GM12875 (cell line): ENCODE measurements around the gene SPIN1.
"Not testable (repeated sequence)": the region's sequence is repeated elsewhere in the genome, so short reads cannot be mapped to it uniquely, and the experiment has no call there.

Experiments used
- H3K4me3 ChIP-seq: one replicate; pipeline ENCODE4 v1.5.1; 2011; ENCODE audit warnings: low read depth, low read length, control low read depth
- TF ChIP-seq, protein P1 (sequence below): IDR thresholded peaks from 2 replicates; pipeline ENCODE4 v1.5.1; 2011; ENCODE audit warnings: low read depth, mild to moderate bottlenecking, control low read depth, inconsistent platforms, low read length, moderate library complexity, borderline replicate concordance; ENCODE audit not compliant: insufficient read depth

SPIN1 gene

DNA sequence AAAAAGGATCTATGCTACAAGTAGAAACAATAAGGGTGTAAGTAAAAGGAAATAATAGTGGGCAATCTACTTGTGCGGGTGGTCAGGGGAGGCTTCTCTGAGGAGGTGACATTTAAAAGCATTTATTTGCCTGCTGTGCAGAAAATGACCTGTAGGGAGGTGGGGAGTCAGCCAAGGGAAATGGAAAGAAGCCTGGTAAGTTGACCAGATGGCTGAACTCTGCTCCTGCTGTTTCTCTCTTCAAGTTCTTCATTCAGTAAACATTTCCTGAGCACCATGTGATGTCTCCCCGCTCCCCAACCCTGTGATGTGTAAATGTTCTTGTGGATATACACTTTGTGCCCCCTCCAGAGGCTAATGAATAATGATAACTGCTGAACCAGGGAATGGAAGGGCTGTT, 9.9 kb upstream of the SPIN1 start:
- no peak overlapping the region for H3K4me3 ChIP-seq
- TF ChIP-seq, protein P1, sequence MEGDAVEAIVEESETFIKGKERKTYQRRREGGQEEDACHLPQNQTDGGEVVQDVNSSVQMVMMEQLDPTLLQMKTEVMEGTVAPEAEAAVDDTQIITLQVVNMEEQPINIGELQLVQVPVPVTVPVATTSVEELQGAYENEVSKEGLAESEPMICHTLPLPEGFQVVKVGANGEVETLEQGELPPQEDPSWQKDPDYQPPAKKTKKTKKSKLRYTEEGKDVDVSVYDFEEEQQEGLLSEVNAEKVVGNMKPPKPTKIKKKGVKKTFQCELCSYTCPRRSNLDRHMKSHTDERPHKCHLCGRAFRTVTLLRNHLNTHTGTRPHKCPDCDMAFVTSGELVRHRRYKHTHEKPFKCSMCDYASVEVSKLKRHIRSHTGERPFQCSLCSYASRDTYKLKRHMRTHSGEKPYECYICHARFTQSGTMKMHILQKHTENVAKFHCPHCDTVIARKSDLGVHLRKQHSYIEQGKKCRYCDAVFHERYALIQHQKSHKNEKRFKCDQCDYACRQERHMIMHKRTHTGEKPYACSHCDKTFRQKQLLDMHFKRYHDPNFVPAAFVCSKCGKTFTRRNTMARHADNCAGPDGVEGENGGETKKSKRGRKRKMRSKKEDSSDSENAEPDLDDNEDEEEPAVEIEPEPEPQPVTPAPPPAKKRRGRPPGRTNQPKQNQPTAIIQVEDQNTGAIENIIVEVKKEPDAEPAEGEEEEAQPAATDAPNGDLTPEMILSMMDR = no peak

DNA sequence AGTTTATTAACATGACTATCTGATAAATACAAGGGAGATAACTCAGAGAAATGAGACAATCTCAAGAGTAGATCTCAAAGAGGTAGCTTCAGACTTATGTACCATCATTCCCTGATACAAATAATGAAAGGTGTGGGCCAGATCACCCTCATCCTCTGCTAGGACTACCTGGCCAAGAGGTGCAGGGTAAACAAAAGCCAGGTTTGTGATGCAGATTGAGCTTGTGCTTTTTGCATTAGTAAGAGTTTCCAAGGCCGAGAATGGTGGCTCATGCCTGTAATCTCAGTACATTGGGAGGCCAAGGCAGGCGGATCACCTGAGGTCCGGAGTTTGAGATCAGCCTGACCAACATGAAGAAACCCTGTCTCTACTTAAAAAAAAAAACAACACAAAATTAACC, 8.9 kb upstream of the SPIN1 start:
- no peak overlapping the region for H3K4me3 ChIP-seq
- TF ChIP-seq, protein P1 = no peak

DNA sequence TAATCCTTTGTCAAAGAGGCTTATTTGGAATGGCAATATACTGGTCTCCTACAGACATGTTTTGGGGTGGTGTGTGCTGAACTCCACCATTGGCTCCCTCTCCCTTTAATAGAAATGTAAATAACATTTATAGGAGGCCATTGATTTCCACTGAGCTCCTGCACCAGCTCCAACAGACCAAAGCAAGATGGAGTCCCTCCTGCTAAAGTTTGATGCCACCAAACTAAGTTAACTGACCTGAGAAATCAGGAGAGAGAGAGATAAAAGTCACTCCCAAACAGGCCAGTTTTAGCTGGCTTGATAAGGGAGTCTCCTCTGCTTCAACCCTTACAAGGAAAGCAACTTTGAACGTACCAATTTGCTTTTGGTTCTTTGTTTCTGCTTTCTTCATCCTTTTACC, 8.1 kb upstream of the SPIN1 start:
- TF ChIP-seq, protein P1 = no peak
- no peak overlapping the region for H3K4me3 ChIP-seq

DNA sequence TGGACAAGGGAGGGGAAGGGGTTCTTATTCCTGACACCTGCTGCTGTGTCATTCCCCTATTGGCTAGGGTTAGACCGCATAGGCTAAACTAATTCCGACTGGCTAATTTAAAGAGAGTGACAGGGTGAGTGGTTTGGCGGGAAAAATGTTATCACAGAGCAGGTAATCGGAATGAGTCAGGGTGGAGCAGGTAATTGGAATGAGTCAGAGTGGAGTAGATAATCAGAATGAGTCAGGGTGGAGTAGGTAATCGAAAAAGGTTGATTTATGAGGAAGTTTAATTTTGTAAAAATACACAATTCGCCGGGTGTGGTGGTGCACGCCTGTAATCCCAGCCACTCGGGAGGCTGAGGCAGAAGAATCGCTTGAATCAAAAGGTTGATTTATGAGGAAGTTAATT, 6.9 kb upstream of the SPIN1 start:
- not testable (repeated sequence) for H3K4me3 ChIP-seq

DNA sequence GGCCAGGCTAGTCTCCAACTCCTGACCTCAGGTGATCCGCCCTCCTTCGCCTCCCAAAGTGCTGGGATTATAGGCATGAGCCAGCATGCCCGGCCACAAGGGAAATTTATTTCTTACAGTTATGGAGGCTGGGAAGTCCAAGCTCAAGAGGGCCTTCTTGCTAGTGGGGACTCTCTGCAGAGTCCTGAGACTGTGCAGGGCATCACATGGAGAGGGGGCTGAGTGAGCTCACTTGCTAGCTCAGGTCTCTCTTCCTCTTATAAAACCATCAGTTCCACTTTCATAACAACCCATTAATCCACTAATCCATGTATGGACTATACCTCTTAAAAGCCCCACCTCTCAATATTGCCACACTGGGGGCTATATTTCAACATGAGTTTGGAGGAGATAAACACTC, 5.1 kb upstream of the SPIN1 start:
- no peak overlapping the region for H3K4me3 ChIP-seq
- TF ChIP-seq, protein P1 = no peak

DNA sequence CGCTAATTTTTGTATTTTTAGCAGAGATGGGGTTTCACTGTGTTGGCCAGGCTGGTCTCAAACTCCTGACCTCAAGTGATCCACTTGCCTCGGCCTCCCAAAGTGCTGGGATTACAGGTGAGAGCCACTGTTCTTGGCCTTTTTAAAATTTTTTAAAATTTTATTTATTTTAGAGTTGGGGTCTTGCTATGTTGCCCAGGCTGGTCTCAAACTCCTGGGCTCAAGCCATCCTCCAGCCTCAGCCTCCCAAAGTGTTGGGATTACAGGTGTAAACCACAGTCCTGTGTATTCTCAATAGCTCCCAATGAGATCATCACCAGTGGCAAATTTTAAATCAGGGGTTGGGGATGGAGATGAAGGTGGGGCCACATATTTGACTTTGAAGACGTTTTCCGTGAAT, 2.1 kb upstream of the SPIN1 start:
- H3K4me3 ChIP-seq = not testable (repeated sequence)

DNA sequence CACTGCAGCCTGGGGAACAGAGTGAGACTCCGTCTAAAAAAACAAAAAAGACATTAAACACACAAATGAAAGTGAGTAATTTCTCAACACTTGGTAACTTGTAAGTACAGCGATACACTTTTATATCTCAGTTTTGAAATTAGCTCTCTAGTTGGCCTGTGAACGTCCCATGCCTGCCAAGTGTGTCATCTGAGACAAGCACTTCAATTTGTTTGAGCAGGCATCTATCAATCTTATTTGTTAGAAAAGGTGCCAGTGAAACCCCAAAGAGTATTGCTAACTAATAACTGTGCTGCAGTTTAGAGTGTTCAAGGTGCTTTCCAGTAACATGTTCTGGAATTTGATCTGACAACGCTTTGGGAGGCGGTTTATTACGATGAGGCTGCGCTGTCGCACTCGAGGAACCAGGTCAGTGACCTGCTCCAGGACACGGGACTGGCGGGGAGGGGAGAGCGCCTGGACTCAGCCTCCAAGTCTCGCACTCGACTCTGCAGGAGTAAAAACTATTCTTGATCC, 1.1 kb upstream of the SPIN1 start:
- TF ChIP-seq, protein P1 = no peak
- H3K4me3 ChIP-seq = no peak overlapping the region

DNA sequence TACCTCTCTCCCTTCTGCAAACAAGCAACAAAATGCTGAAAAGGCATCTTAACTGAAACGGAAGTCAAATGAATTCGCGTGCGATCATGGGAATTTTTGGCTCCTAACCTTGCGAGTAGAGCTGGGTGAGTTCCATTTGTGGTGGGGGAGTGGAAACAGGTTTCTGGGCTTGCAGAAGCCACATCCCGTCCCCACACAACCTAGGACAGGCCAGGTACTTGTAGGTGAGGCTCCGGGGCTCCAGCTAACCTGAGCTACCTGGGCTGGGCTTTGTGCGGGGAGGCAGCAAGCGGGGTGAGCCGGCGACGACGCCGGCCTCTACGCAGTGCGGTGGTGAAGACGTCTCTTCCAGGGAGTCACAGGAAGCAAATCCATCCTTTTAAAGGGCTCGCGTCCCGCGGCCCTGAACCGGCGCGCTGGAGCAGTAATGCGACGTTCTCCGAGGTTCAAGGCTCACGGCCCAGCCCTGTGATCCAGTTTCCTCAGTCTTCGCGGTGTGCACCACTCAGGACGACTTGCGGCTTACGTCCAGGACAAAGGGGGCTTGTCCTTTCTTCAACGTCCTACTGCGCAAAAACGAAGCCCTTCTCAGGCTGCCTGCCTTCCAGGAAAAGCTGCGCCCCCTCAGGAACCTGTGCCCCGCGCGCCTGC, 567 bp upstream of the SPIN1 start:
- TF ChIP-seq, protein P1 = no peak
- H3K4me3 ChIP-seq = peak overlapping the region; percentile 56
